GM15510 (cell line): ENCODE data around the gene HOXA4.

Source experiments
- POLR2A ChIP-seq: IDR thresholded peaks from 3 replicates; pipeline ENCODE4 v1.6.1; 2011; ENCODE audit warnings: borderline replicate concordance; ENCODE audit not compliant: insufficient read length; ENCODE audit errors: extremely low read depth

HOXA4 gene

GRCh38 chr7:27156916-27157701 lies 26.6 kb upstream of the HOXA4 start:
- TF ChIP-seq POLR2A = no peak

- no peak for TF ChIP-seq POLR2A
Observed at GRCh38 chr7:27156508-27156898, 25.9 kb upstream of the HOXA4 start, which contains the start of gene HOXA7. Gene HOXA7 (minus strand): TSS chr7:27156675. CDS start chr7:27156545, 130 bp downstream.

GRCh38 chr7:27155816-27156507 lies 25.4 kb upstream of the HOXA4 start:
- TF ChIP-seq POLR2A = no peak

- no peak for TF ChIP-seq POLR2A
Observed at GRCh38 chr7:27154901-27155815, 24.6 kb upstream of the HOXA4 start.

- TF ChIP-seq POLR2A = no peak
Observed at GRCh38 chr7:27154369-27154768, 23.8 kb upstream of the HOXA4 start.

- no peak for TF ChIP-seq POLR2A
Observed at GRCh38 chr7:27153526-27153925, 23.0 kb upstream of the HOXA4 start.

- no peak for TF ChIP-seq POLR2A
Observed at GRCh38 chr7:27152816-27153442, 22.4 kb upstream of the HOXA4 start.

GRCh38 chr7:27151931-27152815 lies 21.6 kb upstream of the HOXA4 start, which contains the start of gene HOXA3:
Gene HOXA3 (minus strand): TSS chr7:27152583. CDS start chr7:27110640, 41,943 bp downstream.
- TF ChIP-seq POLR2A = no peak

GRCh38 chr7:27151341-27151930 lies 20.9 kb upstream of the HOXA4 start:
- TF ChIP-seq POLR2A = no peak

GRCh38 chr7:27150568-27151340 lies 20.2 kb upstream of the HOXA4 start:
- TF ChIP-seq POLR2A = no peak

- TF ChIP-seq POLR2A = no peak
Observed at GRCh38 chr7:27149842-27150567, 19.4 kb upstream of the HOXA4 start.
